Measurements from ENCODE around the gene XRCC2.

Gene XRCC2

DNA sequence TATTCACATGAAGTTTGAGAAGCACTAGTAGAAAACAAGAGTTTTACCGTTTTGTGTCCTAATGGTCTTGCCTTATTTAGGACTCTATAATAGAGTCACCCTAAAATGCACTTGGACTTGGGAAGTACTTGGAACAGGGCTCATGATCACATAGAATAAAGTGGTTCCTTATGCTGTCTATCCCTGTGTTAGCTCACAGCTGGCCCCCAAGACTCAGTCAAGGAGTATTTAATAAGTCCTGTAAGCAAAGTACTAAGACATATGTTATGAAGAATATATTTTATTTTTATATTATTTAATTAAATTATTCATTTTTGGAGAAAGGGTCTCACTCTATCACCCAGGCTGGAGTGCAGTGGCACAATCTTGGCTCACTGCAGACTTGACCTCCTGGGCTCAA, 54.5 kb downstream of the XRCC2 start:
- in situ Hi-C loops (cut with HindIII; ENCODE audit: low pct_unique_long_range_greater_than_20kb, low sequenced_read_pairs) = no loop called here
- TF ChIP-seq JUND (IDR thresholded peaks at IDR 0.05; ENCODE audit: low read depth) = no peak
- DNase-seq (ENCODE audit: low read depth in 1 of 2, low spot score in 1 of 2) = no peak

DNA sequence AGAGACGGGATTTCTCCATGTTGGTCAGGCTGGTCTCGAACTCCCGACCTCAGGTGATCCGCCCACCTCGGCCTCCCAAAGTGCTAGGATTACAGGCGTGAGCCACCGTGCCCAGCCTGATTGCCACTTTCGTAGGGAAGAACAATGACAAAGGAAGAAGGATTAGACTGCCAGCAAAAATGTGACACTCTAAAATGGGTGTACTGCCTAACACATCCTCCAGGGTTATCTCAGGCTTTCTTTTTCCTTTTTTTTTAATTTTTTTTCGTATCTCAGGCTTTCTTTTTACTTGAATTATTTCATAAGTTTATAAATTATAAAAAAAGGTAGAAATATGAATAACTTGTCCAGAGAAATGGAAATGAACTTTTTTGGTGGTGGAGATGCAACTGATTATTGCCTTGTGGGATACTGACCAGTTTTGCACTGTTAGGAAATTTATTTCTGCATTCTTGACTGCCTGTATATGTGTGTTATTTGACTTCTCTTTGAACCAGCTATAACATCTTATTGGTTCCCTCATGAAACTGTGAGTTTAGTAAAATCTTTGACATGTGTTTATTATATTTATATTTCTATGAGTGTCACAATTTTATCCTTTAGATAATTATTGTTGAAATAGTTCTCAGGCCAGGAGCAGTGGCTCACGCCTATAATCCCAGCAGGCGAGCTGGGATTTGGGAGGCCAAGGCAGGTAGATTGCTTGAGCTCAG, 56.8 kb downstream of the XRCC2 start:
- in situ Hi-C loops (cut with HindIII; ENCODE audit: low pct_unique_long_range_greater_than_20kb, low sequenced_read_pairs) = no loop called here
- no peak for DNase-seq (ENCODE audit: low read depth in 1 of 2, low spot score in 1 of 2)
- TF ChIP-seq JUND (IDR thresholded peaks at IDR 0.05; ENCODE audit: low read depth) = no peak

DNA sequence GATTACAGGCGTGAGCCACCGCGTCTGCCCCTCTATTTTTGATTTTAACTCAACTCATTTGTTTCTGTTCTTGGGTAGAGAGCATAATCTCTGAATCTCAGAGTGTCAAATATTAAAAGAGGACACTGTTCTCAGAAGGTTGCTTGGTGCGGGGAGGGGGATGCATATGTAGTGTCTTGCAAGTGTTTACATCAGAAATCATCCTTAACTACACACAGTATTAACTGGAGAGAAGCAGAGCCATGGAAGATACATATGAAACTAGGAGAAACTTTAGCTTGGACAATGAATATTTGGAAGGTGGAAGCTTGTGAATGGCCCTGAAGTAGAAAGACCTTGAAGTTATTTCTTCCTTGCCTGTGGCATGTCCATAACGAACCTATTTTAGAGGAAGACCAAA, 57.5 kb downstream of the XRCC2 start:
- TF ChIP-seq JUND (IDR thresholded peaks at IDR 0.05; ENCODE audit: low read depth) = no peak
- in situ Hi-C loops (cut with HindIII; ENCODE audit: low pct_unique_long_range_greater_than_20kb, low sequenced_read_pairs) = no loop called here
- no peak for DNase-seq (ENCODE audit: low read depth in 1 of 2, low spot score in 1 of 2)

DNA sequence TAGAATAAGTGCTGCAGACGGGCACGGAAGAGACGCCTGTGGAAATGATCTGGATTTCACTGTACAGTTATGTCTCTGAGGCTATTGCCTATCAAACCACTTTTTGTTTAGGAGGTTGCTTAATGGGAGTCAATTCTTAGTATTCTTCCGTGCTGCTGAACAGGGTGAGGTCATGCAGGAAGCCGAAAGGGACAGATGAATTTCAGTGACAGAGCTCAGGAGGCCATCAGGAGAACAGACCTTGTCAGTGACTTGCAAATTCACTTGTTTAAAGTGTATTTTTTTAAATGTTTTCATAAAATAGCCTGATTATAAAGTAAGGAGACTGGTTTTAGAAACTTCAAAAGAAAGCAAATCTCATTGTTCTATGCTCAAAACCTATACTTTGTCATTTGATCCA, 58.9 kb downstream of the XRCC2 start:
- DNase-seq (ENCODE audit: low read depth in 1 of 2, low spot score in 1 of 2) = no peak
- no peak for TF ChIP-seq JUND (IDR thresholded peaks at IDR 0.05; ENCODE audit: low read depth)
- in situ Hi-C loops (cut with HindIII; ENCODE audit: low pct_unique_long_range_greater_than_20kb, low sequenced_read_pairs) = no loop called here

DNA sequence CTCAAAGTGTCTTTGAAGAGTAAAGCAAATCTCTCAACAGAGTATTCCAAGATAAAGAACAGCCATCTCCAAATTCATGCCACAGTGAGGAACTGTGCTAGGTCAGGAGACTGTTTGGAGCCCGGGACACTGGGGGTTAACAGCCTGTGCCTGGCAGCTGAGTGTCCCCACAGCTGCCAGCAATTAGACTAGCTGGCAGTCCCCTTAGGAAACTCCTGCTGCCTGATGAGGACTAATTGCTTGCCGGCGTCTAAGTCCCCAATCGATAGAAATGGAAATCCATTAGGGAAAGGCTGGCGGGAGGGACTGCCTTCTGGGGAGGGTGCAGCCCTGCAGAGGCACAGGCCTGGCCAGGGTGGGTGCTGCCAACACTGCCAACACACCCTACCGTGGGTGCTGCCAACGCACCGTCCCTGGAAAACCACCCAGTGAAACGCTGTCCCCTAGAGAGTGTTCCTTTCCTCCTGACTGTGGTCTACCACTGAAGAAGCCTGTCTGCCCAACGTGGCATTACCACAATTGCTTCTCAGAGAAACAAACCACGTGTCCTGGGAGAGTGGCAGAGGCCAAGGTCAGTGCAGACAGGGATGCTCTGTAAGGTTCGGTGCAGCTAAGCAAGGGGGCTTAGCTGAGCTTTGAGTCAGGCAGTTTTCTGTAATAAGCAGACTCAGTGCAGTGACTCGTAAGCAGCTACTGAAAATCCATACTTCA, 60.8 kb downstream of the XRCC2 start:
- DNase-seq (ENCODE audit: low read depth in 1 of 2, low spot score in 1 of 2) = no peak
- in situ Hi-C loops (cut with HindIII; ENCODE audit: low pct_unique_long_range_greater_than_20kb, low sequenced_read_pairs) = no loop called here
- TF ChIP-seq JUND (IDR thresholded peaks at IDR 0.05; ENCODE audit: low read depth) = no peak

DNA sequence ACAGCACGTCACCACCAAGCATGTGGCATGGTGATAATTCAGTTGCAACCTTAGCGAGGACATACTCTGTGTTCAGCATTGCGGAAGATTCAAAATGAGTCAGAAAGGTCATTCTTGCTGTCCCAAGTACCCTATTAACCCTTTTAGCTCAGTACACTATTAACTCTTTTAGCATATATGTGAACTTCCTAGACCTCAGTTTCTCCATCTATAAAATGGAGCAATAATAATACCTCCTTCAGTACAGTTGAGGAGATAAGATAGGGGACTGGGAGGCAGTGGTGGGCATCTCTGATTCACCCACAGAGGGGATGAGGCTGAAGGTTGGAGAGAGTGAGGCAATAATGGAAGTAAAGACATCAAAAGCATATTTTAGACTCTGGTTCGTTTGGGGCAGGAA, 67.3 kb downstream of the XRCC2 start:
- TF ChIP-seq JUND (IDR thresholded peaks at IDR 0.05; ENCODE audit: low read depth) = no peak
- DNase-seq (ENCODE audit: low read depth in 1 of 2, low spot score in 1 of 2) = no peak
- in situ Hi-C loops (cut with HindIII; ENCODE audit: low pct_unique_long_range_greater_than_20kb, low sequenced_read_pairs) = no loop called here

DNA sequence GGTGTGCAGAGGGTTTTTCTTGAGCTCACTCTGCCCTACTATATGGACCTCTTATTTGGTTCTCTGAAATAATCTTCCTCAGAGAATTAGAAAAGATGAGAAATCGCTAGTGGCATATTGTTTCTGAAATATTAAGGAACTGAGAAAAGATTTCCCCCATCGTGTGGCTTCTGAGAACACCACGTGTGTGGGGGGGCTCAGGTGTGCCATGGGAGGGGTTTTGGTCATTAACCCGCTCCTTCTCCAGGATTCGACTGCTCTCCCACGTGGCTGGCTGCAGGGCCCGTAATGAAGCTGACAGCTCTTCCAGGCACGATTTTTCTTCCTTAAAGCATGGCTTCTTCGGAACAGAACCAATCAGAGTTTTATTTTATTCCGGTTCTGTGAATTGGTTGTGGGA, 67.7 kb downstream of the XRCC2 start:
- in situ Hi-C loops (cut with HindIII; ENCODE audit: low pct_unique_long_range_greater_than_20kb, low sequenced_read_pairs) = no loop called here
- DNase-seq (ENCODE audit: low read depth in 1 of 2, low spot score in 1 of 2) = no peak
- TF ChIP-seq JUND (IDR thresholded peaks at IDR 0.05; ENCODE audit: low read depth) = no peak

DNA sequence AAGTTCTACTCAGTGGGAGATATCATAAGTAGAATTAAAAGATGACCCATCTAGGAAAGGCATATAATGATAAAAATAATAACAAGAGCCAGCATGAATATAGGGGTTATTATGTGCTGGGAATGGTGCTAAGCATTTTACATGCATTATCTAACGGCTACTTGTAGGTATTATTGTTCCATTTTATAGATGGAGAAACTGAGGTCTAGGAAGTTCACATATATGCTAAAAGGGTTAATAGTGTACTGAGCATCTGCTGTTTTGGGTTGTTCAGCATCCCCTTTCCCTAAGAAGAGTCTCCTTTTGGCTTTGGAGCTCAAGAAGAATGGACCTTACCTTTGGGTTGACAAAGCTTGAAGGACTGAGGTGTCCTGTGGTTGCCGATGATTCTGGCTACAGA, 68.9 kb downstream of the XRCC2 start:
- TF ChIP-seq JUND (IDR thresholded peaks at IDR 0.05; ENCODE audit: low read depth) = no peak
- in situ Hi-C loops (cut with HindIII; ENCODE audit: low pct_unique_long_range_greater_than_20kb, low sequenced_read_pairs) = no loop called here
- no peak for DNase-seq (ENCODE audit: low read depth in 1 of 2, low spot score in 1 of 2)

DNA sequence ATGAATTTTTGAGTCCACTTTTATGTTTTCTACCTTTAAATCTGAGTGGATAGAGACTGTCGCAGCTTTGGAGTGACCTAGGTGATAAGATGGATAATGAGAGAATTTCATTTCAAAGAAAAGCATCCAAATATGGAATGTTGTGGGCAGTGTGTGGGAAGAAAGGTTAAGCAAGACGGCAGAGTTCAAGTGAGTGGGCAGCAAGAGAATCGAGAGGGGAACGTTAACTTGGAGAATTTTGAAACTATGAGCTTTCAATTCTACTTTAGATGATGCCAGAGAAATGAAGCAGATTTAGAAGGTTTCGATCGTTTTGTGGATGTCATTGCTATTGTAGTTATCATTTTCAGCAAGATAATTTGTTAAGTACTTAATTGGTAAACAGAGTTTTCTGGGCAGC, 73.0 kb downstream of the XRCC2 start:
- TF ChIP-seq JUND (IDR thresholded peaks at IDR 0.05; ENCODE audit: low read depth) = no peak
- in situ Hi-C loops (cut with HindIII; ENCODE audit: low pct_unique_long_range_greater_than_20kb, low sequenced_read_pairs) = no loop called here
- DNase-seq (ENCODE audit: low read depth in 1 of 2, low spot score in 1 of 2) = no peak

DNA sequence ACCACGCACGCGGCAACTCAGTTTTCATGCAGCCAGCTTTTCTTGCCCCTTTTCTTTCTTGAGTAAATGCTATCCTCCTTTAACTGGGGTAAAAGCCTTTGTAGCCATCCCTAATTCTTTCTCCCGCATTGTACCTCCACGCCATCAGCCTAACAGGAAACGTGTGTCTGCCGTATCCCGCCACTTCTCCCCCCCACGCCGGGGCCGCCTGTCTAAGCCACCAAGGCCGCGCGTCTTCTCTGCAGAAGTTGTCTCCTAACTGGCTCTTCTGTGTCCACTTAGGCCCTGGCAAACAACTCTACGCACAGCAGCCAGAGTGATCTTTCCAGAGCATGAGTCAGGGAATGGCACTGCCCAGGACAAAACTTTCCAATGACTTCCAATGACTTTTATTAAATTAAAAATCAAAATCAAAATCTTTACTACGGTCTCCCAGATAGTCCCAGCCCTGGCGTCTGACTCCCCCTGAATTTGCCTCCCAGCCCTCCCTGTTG, 74.6 kb downstream of the XRCC2 start:
- TF ChIP-seq JUND (IDR thresholded peaks at IDR 0.05; ENCODE audit: low read depth) = no peak
- no peak for DNase-seq (ENCODE audit: low read depth in 1 of 2, low spot score in 1 of 2)
- in situ Hi-C loops (cut with HindIII; ENCODE audit: low pct_unique_long_range_greater_than_20kb, low sequenced_read_pairs) = no loop called here

DNA sequence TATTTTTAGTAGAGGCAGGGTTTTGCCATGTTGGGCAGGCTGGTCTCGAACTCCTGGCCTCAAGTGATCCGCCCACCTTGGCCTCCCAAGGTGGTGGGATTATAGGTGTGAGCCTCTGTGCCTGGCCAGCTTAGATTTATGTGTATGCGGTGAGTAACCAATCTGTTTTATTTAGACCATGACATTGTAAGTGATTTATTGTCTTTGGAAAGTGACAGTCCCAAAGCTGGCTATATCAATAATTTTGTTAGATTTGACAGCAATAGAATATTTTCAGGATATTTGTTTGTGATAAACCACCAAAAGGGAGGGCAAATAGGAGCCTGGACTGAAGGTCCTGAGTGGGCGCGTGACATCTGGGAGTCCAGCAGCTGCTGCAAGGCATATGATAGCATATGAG, 75.7 kb downstream of the XRCC2 start:
- DNase-seq (ENCODE audit: low read depth in 1 of 2, low spot score in 1 of 2) = no peak
- TF ChIP-seq JUND (IDR thresholded peaks at IDR 0.05; ENCODE audit: low read depth) = no peak
- in situ Hi-C loops (cut with HindIII; ENCODE audit: low pct_unique_long_range_greater_than_20kb, low sequenced_read_pairs) = no loop called here

DNA sequence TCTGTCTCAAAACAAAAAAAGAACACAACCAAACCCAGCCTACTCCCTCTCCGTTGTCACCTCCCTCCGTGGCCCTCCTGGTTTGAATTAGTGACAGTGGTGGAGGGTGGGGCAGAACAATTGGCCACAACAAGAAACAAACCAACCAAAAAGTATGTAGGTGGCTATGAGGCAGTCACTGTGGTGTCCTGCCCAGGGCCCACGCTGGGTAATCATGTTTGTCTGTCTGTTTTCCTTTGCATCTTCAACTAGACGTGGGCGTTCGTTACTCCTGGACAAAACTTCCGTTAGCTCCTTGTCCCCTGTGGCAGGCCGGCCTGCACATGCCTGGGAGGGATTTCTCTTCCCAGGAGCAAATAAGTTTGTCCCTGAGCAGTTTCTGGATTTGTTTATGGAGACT, 78.4 kb downstream of the XRCC2 start:
- in situ Hi-C loops (cut with HindIII; ENCODE audit: low pct_unique_long_range_greater_than_20kb, low sequenced_read_pairs) = no loop called here
- no peak for DNase-seq (ENCODE audit: low read depth in 1 of 2, low spot score in 1 of 2)
- TF ChIP-seq JUND (IDR thresholded peaks at IDR 0.05; ENCODE audit: low read depth) = no peak

DNA sequence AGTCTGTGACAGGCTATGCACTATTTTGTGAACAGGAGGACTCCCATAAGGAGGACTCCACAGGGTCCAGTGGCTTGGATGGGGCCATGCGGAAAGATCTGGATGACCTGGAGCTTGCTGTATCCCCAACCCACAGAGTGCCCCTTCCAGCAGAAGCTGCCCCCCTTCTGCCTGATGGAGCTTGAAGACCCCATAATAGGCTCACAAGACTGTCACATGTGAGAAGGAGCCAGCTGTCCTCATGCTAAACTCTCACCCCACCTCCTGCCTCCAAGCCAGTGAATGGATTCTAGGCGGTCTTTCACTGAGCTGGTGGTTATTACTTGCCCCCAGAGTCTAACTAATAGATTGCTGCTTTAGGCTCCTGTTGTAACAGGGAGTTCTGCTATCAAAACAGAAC, 79.1 kb downstream of the XRCC2 start:
- in situ Hi-C loops (cut with HindIII; ENCODE audit: low pct_unique_long_range_greater_than_20kb, low sequenced_read_pairs) = no loop called here
- no peak for DNase-seq (ENCODE audit: low read depth in 1 of 2, low spot score in 1 of 2)
- TF ChIP-seq JUND (IDR thresholded peaks at IDR 0.05; ENCODE audit: low read depth) = no peak
